B cell (primary cell): ENCODE results near the gene PDGFRB. TPM values are rescaled to one million over a fixed set of nuclear protein-coding genes. Genes with fewer than 3 reads are reported as not detected.

Experiments used
- ATAC-seq: fragments of 200-7000 bp; cut with Tn5 transposase; one replicate; pipeline ENCODE4 v1.10.0; 2021; ENCODE audit warnings: low read depth, mild to moderate bottlenecking, moderate number of reproducible peaks, moderate library complexity
- CTCF ChIA-PET: fragments of 350-600 bp; sonication (Branson Sonifier 250); formaldehyde crosslinking; loops from one replicate; lab custom pipeline; 2021; ENCODE audit warnings: antibody characterized with exemption, inconsistent platforms; lab: Charles Lee
- POLR2A ChIA-PET: fragments of 350-600 bp; sonication (Branson Sonifier 250); formaldehyde crosslinking; loops from one replicate; lab custom pipeline; 2021; ENCODE audit warnings: antibody characterized with exemption; lab: Charles Lee
- DNase-seq: peaks from one replicate; pipeline ENCODE4 v3.0.0; 2013
- H2AFZ ChIP-seq: 2 replicates; pipeline ENCODE4 v1.6.1; 2012; ENCODE audit warnings: mild to moderate bottlenecking, low read depth, low read length; ENCODE audit not compliant: insufficient read depth, poor library complexity, severe bottlenecking
- H3K27ac ChIP-seq, 2 donors: 1 replicate in 1 of 2; 2 replicates in 1 of 2; pipeline ENCODE4 v1.5.1; 2012 to 2013; ENCODE audit warnings: low read length in 2 of 2, mild to moderate bottlenecking in 2 of 2, moderate library complexity in 1 of 2
- H3K27me3 ChIP-seq, 4 experiments: fragments of 200-600 bp in 1 of 4; sonication (generic) in 1 of 4; replicated peaks in 1 of 4; 1 replicate in 2 of 4; 2 replicates in 2 of 4; pipeline versions ENCODE4 v1.6.1 to v1.7.0; 2013 to 2016; ENCODE audit warnings: low read length in 3 of 4, mild to moderate bottlenecking in 2 of 4, mixed read lengths in 1 of 4, moderate library complexity in 1 of 4; ENCODE audit not compliant: insufficient read depth in 4 of 4, control insufficient read depth in 3 of 4; ENCODE audit errors: control extremely low read depth in 1 of 4
- H3K36me3 ChIP-seq, 2 experiments: replicated peaks in 1 of 2; 1 replicate in 1 of 2; 2 replicates in 1 of 2; pipeline versions ENCODE4 v1.6.1 to v1.7.1; 2013; ENCODE audit warnings: low read length in 1 of 2; ENCODE audit not compliant: insufficient read depth in 2 of 2, control insufficient read depth in 1 of 2; ENCODE audit errors: control extremely low read depth in 1 of 2, extremely low read depth in 1 of 2
- H3K4me1 ChIP-seq, 2 donors: fragments of 200-600 bp in 1 of 2; sonication (generic) in 1 of 2; 1 replicate in 1 of 2; 2 replicates in 1 of 2; pipeline versions ENCODE4 v1.5.1 to v1.6.1; 2013 to 2017; ENCODE audit warnings: low read length in 2 of 2; ENCODE audit not compliant: control insufficient read depth in 2 of 2, insufficient read depth in 2 of 2
- H3K4me2 ChIP-seq: replicated peaks from 2 replicates; pipeline ENCODE3; 2012; ENCODE audit warnings: mild to moderate bottlenecking, low read depth, low read length; ENCODE audit not compliant: poor library complexity, severe bottlenecking
- H3K4me3 ChIP-seq, 5 experiments: fragments of 200-600 bp in 1 of 5; sonication (generic) in 1 of 5; 1 replicate in 3 of 5; 2 replicates in 2 of 5; pipeline versions ENCODE4 v1.5.1 to v1.7.0; 2011 to 2016; ENCODE audit warnings: low read length in 4 of 5, mild to moderate bottlenecking in 4 of 5, low read depth in 2 of 5, control low read depth in 1 of 5, moderate library complexity in 1 of 5; ENCODE audit not compliant: insufficient read depth in 1 of 5; ENCODE audit errors: control extremely low read depth in 1 of 5, extremely low read depth in 1 of 5
- H3K79me2 ChIP-seq: fragments of 200-600 bp; sonication (generic); one replicate; pipeline ENCODE4 v1.6.0; 2016; ENCODE audit warnings: low read length; ENCODE audit not compliant: control insufficient read depth, insufficient read depth
- H3K9ac ChIP-seq: fragments of 200-600 bp; sonication (generic); 2 replicates; pipeline ENCODE4 v1.6.1; 2017; ENCODE audit warnings: mild to moderate bottlenecking, low read length, moderate library complexity
- H3K9me3 ChIP-seq, 3 donors: one replicate each; pipeline versions ENCODE4 v1.6.1 to v1.7.1; 2013; ENCODE audit warnings: low read length in 2 of 3; ENCODE audit not compliant: control insufficient read depth in 2 of 3, insufficient read depth in 1 of 3; ENCODE audit errors: control extremely low read depth in 1 of 3
- H4K20me1 ChIP-seq: 2 replicates; pipeline ENCODE4 v1.6.0; 2012; ENCODE audit warnings: mild to moderate bottlenecking, low read length; ENCODE audit not compliant: insufficient read depth, control insufficient read depth, poor library complexity, severe bottlenecking
- H3K27ac Mint-ChIP-seq: one replicate; pipeline ENCODE4 v1.8.0; 2021; ENCODE audit warnings: mixed read lengths
- H3K27me3 Mint-ChIP-seq: one replicate; pipeline ENCODE4 v1.8.0; 2021; ENCODE audit warnings: mixed read lengths
- H3K4me1 Mint-ChIP-seq: one replicate; pipeline ENCODE4 v1.8.0; 2021; ENCODE audit warnings: mixed read lengths
- H3K4me3 Mint-ChIP-seq: one replicate; pipeline ENCODE4 v1.8.0; 2021; ENCODE audit warnings: mixed read lengths
- H3K9me3 Mint-ChIP-seq: one replicate; pipeline ENCODE4 v1.8.0; 2022; ENCODE audit warnings: mixed read lengths; ENCODE audit not compliant: insufficient read depth
- EZH2 ChIP-seq: IDR thresholded peaks from 2 replicates; pipeline ENCODE4 v1.6.1; 2012; ENCODE audit warnings: borderline replicate concordance, low read depth, mild to moderate bottlenecking, moderate library complexity, low read length; ENCODE audit not compliant: insufficient read depth, poor library complexity, severe bottlenecking
- WGBS: methylation state at CpG from one replicate; pipeline ENCODE4 v1.1.5; 2013; ENCODE audit warnings: missing lambda C conversion rate; ENCODE audit not compliant: insufficient coverage; 5-methylcytosine and 5-hydroxymethylcytosine counted together
- intact Hi-C: fragments of 100-400 bp; cut with micrococcal nuclease; formaldehyde crosslinking; loops from one replicate; pipeline ENCODE4 v1.10.0; 2022
- polyA plus RNA-seq: library from polyadenylated mRNA; depleted of rRNA; stranded (reverse); fragments of >200 nt; gene quantifications from 2 replicates; pipeline ENCODE4 v1.2.3, GENCODE V29; 2012
- total RNA-seq, 2 donors: library from RNA; stranded (reverse); fragments of 120-200 nt in 1 of 2; gene quantifications; 1 replicate in 1 of 2; 2 replicates in 1 of 2; pipeline versions ENCODE4 v1.2.3 to v1.2.4, GENCODE V29; 2013 to 2022
- TF ChIP-seq, protein P1 (sequence below): fragments of 200-600 bp; IDR thresholded peaks from one replicate; pipeline ENCODE4 v1.8.0; 2022; ENCODE audit warnings: antibody characterized with exemption, mild to moderate bottlenecking

The PDGFRB gene
- total and polyA plus RNA-seq, 2 donors (not counting 1 experiment from before 2014, with no cell fraction given): 0.42 to 3.6 TPM

DNA sequence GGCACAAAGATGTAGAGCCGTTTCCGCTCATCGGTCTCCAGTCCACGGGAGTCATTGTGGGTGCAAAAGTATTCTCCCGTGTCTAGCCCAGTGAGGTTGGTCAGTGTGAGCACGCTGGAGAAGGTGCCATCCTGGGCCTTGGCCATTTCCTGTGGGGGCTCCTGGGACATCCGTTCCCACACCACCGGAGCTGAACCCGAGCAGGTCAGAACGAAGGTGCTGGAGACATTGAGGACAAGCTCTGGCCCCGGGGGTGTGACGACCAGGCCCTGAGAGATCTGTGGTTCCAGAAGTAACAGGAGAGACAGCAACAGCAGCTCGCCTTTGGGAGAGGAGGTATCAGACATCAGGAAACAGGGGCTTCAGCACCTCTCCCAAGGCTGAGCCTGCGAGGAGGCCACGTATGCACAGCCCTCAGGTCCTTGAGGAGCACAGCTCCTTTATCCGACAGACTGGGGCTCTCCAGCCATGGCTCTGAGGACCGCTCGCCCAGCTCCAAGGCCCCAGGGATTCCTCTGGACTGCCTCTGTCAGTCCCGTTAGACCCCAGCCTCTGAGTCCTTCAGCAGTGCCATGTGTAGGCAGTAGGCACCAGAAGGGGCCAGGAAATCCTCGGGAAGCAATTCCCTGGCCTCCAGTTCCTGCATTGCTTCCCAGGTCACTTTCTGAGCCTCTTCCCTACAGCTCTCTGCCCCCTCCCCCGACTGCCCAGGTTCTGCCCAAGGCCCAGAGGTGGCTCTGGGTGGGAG, 19.9 kb downstream of the PDGFRB start:
- no peaks in the 10 kb centered on the region for H3K4me1 Mint-ChIP-seq

DNA sequence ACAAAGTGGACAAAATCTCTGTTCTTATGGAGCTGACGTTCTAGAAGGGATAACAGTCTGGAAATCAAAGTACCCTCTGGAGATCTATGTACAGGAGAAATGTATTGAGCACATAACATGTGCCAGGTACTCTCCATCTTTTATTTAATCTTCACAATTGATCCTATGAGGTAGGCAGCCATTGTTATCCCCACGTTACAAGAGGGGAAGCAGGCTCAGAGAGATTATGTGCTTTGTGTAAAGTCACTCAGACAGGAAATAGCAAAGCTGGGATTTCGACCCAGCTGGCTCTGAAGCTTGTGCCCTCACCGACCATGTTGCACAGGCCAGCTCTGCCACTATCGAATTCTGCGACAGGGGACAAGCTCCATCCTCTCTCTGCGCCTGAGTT, 21.5 kb downstream of the PDGFRB start:
- intact Hi-C loops: no loop called here
- no peak overlapping the region for H3K27ac Mint-ChIP-seq
- CTCF ChIA-PET: no interaction called here

More for the DNA sequence above, 19.9 kb downstream of the PDGFRB start:
- intact Hi-C loops: no loop called here
- Mint-ChIP-seq H3K27ac (no peak overlapping the region), H3K27me3 (no peaks in the 10 kb centered on the region), H3K9me3 (no peaks in the 10 kb centered on the region), H3K4me3 (no peak overlapping the region)
- no peak overlapping the region for H2AFZ ChIP-seq
- DNase-seq (no peak), ATAC-seq (no peak)
- H3K9ac ChIP-seq: no peak overlapping the region
- no peaks in the 10 kb centered on the region for H3K4me1 ChIP-seq
- no peak overlapping the region for H3K4me3 ChIP-seq
- no peak overlapping the region for H3K27ac ChIP-seq
- H3K79me2 ChIP-seq: no peaks in the 10 kb centered on the region
- CTCF ChIA-PET: no interaction called here
- POLR2A ChIA-PET: no interaction called here
- H4K20me1 ChIP-seq: no peaks in the 10 kb centered on the region
- TF ChIP-seq, protein P1, sequence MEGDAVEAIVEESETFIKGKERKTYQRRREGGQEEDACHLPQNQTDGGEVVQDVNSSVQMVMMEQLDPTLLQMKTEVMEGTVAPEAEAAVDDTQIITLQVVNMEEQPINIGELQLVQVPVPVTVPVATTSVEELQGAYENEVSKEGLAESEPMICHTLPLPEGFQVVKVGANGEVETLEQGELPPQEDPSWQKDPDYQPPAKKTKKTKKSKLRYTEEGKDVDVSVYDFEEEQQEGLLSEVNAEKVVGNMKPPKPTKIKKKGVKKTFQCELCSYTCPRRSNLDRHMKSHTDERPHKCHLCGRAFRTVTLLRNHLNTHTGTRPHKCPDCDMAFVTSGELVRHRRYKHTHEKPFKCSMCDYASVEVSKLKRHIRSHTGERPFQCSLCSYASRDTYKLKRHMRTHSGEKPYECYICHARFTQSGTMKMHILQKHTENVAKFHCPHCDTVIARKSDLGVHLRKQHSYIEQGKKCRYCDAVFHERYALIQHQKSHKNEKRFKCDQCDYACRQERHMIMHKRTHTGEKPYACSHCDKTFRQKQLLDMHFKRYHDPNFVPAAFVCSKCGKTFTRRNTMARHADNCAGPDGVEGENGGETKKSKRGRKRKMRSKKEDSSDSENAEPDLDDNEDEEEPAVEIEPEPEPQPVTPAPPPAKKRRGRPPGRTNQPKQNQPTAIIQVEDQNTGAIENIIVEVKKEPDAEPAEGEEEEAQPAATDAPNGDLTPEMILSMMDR: no peak
- TF ChIP-seq EZH2: no peak
- H3K4me2 ChIP-seq: no peak overlapping the region
- H3K36me3 ChIP-seq: no peaks in the 10 kb centered on the region
- 87% methylated on average over 20 of the region's 21 CpGs for WGBS
- H3K9me3 ChIP-seq: no peaks in the 10 kb centered on the region
- no peaks in the 10 kb centered on the region for H3K27me3 ChIP-seq

More for the DNA sequence above, 21.5 kb downstream of the PDGFRB start:
- Histone ChIP-seq H4K20me1 (no peaks in the 10 kb centered on the region), H3K79me2 (no peaks in the 10 kb centered on the region), H3K4me2 (no peak overlapping the region), H3K9ac (no peak overlapping the region), H3K4me1 (no peaks in the 10 kb centered on the region), H3K4me3 (no peak overlapping the region), H3K9me3 (no peaks in the 10 kb centered on the region), H3K27ac (no peak overlapping the region), H3K36me3 (no peaks in the 10 kb centered on the region), H2AFZ (no peak overlapping the region), H3K27me3 (no peaks in the 10 kb centered on the region)
- DNase-seq (no peak), ATAC-seq (no peak)
- TF ChIP-seq EZH2: no peak
- TF ChIP-seq, protein P1: no peak
- WGBS: 77% methylated on average over 3 of the region's 7 CpGs
- no peak overlapping the region for H3K4me3 Mint-ChIP-seq
- no peaks in the 10 kb centered on the region for H3K27me3 Mint-ChIP-seq
- H3K9me3 Mint-ChIP-seq: no peaks in the 10 kb centered on the region
- POLR2A ChIA-PET: no interaction called here
- H3K4me1 Mint-ChIP-seq: no peaks in the 10 kb centered on the region
